Neuron (in vitro differentiated cells): Measurements from ENCODE around the gene NYAP1.
"Not testable (repeated sequence)": the region's sequence is repeated elsewhere in the genome, so short reads cannot be mapped to it uniquely, and the experiment has no call there.

Source experiments
- H2AFZ ChIP-seq: one replicate; pipeline ENCODE4 v1.6.1; 2013; ENCODE audit warnings: low read depth, mild to moderate bottlenecking, inconsistent platforms, low read length, moderate library complexity
- H3K27me3 ChIP-seq: one replicate; pipeline ENCODE4 v1.6.1; 2013; ENCODE audit warnings: low read length; ENCODE audit not compliant: insufficient read depth
- H3K36me3 ChIP-seq: one replicate; pipeline ENCODE4 v1.6.1; 2013; ENCODE audit warnings: low read length; ENCODE audit not compliant: insufficient read depth
- H3K4me1 ChIP-seq: one replicate; pipeline ENCODE4 v1.6.1; 2013; ENCODE audit warnings: low read length; ENCODE audit not compliant: insufficient read depth
- H3K4me3 ChIP-seq: 2 replicates; pipeline ENCODE4 v1.5.1; 2013; ENCODE audit warnings: mild to moderate bottlenecking, low read length, moderate library complexity
- H3K9me3 ChIP-seq: one replicate; pipeline ENCODE4 v1.6.1; 2013; ENCODE audit warnings: low read length

NYAP1 gene

DNA sequence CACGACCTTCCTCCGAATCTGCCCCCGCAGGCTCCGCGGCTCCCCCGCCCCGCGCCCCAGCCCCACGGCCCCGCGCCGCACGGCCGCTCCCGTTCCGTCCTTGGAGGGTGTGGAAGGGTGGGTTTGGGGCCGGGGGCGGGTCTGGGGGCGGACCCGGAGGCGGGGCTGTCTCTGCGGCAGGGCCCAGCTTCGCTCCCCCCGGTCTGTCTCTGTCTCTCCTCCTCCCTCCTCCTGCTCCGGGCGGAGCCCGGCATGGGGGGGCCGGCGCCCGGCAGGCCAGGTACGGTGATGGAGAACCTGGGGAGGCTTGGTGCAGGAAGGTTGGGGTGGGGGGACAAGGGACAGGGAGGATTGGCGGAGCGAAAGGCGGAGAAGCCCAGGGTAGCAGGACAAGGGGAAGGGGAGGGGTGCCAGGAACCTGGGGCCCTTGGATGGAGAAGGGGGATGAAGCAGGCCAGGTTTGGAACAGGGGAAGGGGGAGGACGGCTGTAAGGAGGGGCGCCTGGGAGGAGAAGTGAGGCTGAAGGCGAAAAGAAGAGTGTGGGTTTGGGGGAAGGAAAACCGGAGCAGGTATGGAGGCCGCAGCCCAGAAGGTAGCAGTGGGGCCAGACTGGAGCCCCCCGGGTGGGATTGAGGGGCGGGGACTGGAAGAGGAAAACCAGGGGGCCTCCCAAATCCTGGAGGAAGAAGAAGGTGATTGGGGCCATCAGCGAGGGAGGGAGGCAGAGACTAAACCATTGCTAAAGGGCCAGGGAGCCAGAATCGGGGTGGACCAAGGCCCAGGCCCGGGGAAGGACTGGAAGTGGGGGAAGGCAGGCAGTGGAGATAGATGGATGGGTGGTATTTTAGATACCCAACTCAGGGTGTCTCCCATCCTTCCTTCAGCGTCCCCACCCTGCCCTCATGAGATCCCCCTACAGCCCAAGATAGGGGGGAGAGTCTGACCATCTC lies at the start of gene NYAP1:
Gene NYAP1 (plus strand): TSS at position 206 of the 951 bp plus-strand sequence. CDS start 1,385 bp downstream, outside the sequence.
- Histone ChIP-seq H3K27me3 (no peaks in the 10 kb centered on the region), H3K4me3 (peak within 1 kb of the TSS; percentile 82), H3K4me1 (peaks cover 38% of the 10 kb centered on the region), H2AFZ (peak within 1 kb of the TSS; percentile 60), H3K36me3 (no peaks in the 10 kb centered on the region), H3K9me3 (no peaks in the 10 kb centered on the region)

DNA sequence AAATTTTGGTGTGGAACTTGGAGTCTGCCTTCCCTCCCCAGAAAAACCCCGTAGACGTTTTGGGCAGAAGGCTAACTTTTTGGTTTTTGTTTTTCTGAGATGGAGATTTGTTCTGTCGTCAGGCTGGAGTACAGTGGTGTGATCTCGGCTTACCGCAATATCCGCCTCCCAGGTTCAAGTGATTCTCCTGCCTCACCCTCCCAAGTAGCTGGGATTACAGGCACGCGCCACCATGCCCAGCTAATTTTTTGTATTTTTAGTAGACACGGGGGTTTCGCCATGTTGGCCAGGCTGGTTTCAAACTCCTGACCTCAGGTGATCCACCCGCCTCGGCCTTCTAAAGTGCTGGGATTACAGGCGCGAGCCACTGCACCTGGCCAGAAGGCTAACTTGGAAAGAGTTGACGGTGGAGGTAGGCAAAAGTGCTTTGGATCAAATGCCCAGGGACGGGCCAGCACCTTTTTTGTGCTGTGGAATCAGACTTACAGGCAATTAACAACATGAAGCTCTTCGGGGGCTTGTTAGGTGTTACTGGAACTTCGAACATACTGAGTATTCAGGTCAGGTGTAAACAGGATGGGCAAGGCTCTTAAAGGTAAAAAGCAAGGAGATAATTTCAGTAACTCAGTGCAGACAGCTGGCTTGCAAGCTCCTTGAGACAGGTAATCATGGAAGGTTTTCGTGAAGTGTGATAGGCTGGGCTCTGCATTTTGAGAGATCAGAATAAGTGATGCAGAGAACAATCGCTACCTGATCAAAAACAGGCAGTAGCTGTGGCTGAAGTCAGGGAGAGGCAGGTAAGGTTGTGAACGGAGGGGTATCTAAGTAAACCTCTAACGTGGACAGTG lies 49.2 kb upstream of the NYAP1 start:
- Histone ChIP-seq H3K36me3 (peaks cover 39% of the 10 kb centered on the region), H3K4me1 (peaks cover 31% of the 10 kb centered on the region), H3K9me3 (no peaks in the 10 kb centered on the region), H3K4me3 (no peak overlapping the region), H3K27me3 (no peaks in the 10 kb centered on the region), H2AFZ (no peak overlapping the region)

DNA sequence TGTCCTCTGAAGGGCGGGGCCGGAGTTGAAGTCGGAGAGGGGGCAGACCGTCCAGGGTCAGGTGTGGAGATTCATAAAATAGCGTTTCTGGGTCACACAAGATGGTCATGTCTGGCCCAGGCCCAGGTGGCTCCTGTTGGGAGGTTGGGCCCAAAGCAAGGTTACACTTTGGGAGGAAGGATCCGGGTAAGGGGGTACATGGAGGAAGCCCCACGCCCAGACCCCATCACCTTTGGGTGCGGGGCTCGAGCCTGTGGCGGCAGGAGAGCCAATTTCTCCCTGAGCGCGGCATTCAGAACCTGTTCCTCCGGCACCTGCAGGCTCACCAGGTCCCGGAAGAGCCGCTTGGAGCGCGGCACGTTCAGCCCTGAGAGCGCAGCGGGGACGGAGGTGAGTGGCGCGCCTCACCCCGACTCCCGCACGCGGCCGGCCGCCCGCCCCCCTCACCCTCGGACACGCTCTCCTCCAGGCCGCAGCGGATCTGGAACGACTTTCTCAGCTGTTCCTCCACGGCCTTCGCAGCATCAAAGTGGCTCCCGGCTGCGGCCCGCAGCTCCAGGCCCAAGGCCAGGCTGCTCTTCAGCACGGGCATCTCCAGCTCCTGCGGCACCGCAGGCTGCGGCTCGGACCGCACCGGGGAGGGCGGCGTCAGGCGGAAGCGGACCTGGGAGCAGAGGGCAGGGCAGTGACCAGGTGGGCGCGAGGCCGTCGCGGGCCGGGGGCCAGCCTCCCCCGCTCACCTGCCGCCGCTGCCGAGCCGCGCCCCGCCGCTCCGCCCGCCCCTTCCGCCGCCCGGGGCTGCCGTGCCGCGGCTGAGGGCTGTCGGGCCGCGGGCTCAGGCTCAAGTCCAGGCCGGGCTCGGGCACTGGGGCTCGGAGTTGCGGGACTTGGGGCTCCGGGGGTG lies 48.1 kb upstream of the NYAP1 start:
- peaks cover 27% of the 10 kb centered on the region for H3K4me1 ChIP-seq
- peak overlapping the region; percentile 59 for H3K4me3 ChIP-seq
- H2AFZ ChIP-seq: no peak overlapping the region
- H3K9me3 ChIP-seq: no peaks in the 10 kb centered on the region
- H3K27me3 ChIP-seq: no peaks in the 10 kb centered on the region
- H3K36me3 ChIP-seq: peaks cover 39% of the 10 kb centered on the region

DNA sequence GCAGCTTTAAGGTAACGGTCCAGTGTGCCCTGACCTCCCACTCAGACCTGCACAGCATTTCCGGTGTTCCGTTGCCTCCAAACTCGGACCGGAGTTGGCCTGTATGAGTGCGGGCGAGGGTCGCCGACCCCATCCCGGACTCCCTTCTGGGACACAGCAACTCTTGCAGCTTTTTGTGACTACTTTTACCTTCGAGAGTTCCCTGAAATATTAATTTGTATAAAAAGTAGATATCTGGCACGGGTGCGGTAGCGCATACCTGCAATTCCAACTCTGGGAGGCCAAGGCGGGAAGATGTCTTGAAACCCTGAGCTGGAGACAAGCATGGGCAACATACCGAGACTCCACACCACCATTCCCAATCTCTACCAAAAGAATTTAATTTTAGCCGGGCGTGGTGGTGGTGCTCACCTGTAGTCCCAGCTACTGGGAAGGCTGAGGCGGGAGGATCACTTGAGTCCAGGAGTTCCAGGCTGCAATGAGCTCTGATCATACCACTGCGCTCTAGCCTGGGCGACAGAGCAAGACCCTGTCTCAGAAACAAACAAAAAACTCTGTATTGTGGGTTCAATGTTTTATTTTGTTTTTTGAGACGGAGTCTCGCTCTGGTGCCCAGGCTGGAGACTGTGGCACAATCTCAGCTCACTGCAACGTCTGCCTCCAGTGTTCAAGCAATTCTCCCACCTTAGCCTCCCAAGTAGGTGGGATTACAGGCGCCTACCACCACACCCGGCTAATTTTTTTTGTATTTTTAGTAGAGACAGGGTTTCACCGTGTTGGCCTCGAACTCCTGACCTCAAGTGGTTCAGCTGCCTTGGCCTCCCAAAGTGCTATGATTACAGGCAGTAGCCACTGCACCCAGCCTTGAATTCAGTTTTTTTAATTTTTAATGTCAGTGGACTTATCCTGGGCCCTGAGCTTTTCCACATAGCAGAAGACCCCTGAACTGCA lies 46.3 kb upstream of the NYAP1 start:
- Histone ChIP-seq H2AFZ (no peak overlapping the region), H3K27me3 (no peaks in the 10 kb centered on the region), H3K4me1 (peaks cover 14% of the 10 kb centered on the region), H3K4me3 (no peak overlapping the region), H3K36me3 (peaks cover 28% of the 10 kb centered on the region), H3K9me3 (no peaks in the 10 kb centered on the region)

DNA sequence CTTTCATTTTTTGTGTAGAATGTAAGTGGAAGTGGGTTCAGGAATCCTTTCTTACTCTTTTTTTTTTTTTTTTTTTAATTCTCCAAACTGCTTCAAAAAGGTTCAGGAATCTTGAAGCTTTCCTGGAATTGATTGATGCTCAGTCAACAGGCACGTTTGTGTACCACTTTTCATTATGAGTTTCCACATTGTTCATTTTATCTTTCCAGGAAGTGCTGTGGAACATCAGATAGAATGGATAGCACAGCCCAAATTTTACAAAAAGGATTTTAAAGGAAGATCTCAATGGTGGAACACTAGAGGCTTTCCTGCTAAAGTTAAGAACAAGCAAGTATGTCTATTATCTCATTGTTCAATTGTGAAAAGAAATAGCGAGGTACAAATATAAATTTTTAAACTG lies 45.6 kb upstream of the NYAP1 start:
- Histone ChIP-seq H3K9me3 (no peaks in the 10 kb centered on the region), H3K27me3 (no peaks in the 10 kb centered on the region)

DNA sequence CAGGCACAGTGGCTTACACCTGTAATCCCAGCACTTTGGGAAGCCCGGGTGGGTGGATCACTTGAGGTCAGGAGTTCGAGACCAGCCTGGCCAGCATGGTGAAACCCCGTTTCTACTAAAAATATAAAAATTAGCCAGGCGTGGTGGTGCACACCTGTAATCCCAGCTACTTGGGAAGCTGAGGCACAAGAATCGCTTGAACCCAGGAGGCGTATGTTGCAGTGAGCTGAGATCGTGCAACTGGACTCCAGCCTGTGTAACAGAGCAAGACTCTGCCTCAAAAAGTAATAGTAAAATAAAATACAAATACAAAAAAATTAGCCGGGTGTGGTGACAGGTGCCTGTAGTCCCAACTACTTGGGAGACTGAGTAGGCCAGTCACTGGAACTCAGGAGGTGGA lies 45.0 kb upstream of the NYAP1 start:
- H3K9me3 ChIP-seq, H2AFZ ChIP-seq, H3K27me3 ChIP-seq, H3K4me3 ChIP-seq: not testable (repeated sequence)
- Histone ChIP-seq H3K4me1 (peaks cover 14% of the 10 kb centered on the region), H3K36me3 (peaks cover 15% of the 10 kb centered on the region)

More for the DNA sequence above, 45.6 kb upstream of the NYAP1 start:
- no peak overlapping the region for H3K4me3 ChIP-seq
- no peak overlapping the region for H2AFZ ChIP-seq
- peaks cover 21% of the 10 kb centered on the region for H3K36me3 ChIP-seq
- H3K4me1 ChIP-seq: peaks cover 14% of the 10 kb centered on the region

DNA sequence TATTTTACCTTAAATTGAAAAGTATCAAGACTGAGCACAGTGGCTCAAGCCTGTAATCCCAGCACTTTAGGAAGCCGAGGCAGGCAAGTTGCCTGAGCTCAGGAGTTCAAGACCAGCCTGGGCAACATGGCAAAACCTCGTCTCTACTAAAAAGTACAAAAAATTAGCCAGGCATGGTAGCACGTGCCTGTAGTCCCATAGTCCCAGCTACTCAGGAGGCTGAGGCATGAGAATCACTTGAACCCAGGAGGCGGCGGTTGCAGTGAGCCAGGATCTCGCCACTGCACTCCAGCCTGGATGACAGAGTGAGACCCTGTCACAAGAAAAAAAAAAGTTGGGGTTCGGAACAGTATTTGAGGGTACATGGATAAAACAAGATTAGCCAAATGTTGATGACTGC lies 44.5 kb upstream of the NYAP1 start:
- H3K4me1 ChIP-seq: peaks cover 16% of the 10 kb centered on the region

DNA sequence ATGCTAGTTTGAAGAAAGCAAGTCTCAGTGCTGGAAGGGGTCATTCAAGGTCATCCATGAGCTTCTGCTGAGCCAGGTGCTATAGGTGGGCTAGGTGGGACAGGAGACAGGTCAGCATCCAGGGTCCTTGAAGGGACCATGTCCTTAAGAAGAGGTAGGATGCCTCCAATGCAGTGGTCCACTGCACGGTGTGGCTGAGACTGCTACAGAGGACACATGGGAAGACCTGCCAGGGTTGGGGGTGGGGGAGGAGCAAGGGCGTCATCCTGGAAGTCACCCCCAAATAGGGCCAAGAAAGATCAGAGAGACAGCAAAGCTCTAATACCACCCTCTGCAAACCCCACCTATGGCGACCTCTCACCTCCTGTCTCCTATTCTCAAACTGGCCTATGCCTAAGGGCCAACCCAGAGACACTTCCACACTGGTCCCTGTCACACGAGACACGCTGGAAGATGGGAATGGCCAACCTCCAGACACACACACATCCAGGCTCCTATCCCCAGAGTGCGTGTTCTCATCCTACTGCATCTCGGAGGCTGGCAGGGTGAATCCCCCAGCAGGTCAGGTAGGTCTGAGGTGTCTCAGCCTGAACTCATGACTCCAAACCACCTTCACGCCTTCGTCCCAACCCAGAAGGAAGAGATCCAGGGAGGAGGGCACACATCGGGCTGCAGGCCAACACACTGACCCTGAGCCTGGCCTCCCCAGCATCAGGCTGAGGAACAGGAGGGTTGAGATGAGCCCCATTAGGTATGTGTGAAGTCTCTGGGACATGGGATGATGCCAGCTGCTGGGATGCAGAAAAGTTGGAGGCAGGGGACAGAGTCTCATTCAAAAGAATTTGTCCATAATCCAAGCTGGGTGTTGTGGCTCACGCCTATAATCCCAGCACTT lies 41.8 kb upstream of the NYAP1 start:
- peaks cover 18% of the 10 kb centered on the region for H3K4me1 ChIP-seq
- H3K4me3 ChIP-seq: no peak overlapping the region

More for the DNA sequence above, 44.5 kb upstream of the NYAP1 start:
- H3K4me3 ChIP-seq, H3K36me3 ChIP-seq, H3K9me3 ChIP-seq, H3K27me3 ChIP-seq, H2AFZ ChIP-seq: not testable (repeated sequence)

DNA sequence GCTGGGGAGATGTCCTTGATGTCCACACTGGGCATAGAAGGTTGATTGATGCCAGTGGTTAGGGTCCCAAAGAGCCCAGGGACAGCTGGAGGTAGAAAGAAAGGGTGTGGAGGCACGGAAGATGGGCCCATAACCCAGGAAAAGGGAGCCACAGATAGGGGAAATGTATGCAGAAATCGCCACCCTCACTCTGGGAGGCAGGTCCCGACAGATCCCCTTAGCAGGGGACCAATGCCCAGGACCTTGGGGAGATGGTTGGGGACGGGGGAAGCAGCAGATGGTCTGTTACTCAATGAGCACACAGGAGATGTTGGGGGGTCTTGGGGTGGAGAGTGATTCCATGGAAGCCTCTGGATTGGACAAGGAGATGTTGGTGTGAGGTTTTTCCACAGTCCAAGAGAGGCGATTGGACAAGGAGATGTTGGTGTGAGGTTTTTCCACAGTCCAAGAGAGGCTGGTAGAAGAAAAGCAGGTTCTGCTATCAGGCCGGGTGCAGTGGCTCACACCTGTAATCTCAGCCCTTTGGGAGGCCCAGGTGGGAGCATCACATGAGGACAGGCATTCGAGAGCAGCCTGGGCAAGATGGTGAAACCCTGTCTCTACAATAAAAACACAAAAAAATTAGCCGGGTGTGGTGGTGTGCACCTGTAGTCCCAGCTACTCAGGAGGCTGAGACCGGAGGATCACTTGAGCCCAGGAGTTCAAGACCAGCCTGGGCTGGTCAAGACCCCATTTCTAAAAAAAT lies 40.5 kb upstream of the NYAP1 start:
- Histone ChIP-seq H3K9me3 (no peaks in the 10 kb centered on the region), H3K27me3 (no peaks in the 10 kb centered on the region), H3K4me1 (peaks cover 18% of the 10 kb centered on the region), H3K4me3 (no peak overlapping the region), H2AFZ (no peak overlapping the region), H3K36me3 (no peaks in the 10 kb centered on the region)

More for the DNA sequence above, 41.8 kb upstream of the NYAP1 start:
- H3K36me3 ChIP-seq: no peaks in the 10 kb centered on the region
- no peaks in the 10 kb centered on the region for H3K27me3 ChIP-seq
- no peaks in the 10 kb centered on the region for H3K9me3 ChIP-seq
- H2AFZ ChIP-seq: no peak overlapping the region

DNA sequence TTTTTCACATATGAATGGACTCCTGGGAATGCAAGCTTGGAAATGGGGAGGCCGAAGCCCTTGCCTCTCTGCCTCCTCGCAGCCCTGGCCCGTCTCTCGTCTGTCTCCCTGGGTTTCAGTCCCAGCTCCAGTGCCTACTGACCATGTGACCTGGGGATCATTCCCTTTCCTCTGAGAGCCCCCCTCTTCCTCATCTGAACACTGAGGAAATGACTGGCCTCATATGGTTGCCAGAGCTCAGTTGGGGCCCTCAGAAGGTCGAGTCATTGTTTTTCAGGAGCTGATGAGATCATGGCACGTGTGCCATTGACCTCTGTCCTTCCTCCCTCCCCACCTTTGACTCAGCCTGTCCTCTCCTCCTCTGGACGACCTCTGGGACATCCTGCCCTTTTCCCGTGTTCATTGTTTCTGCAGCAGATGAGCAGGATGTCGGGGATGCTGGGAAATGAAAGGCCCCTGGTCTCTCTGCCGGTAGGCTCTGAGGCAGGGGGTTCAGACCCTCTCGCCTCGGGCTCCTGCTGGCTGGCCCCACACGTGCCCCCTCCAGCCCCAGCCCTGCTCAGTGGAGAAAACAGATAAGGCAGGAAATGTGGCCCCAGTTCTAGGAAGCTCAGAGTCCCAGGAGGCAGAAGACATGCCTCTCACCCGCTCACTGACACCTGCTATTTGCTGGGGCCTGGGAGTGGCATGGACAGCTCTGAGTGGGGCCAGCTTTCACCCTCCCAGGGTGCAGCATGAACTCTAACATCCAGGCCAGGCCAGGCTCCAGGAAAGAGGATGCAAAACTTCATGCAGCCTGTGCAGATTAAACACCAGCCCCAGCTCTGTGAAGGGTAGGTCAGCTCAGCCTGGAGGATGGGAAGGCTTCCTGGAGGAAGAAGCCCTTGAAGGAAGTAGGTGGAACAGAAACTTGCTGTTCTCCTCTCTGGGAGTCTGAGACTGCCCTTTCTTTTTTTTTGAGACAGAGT lies 39.1 kb upstream of the NYAP1 start:
- Histone ChIP-seq H3K9me3 (no peaks in the 10 kb centered on the region), H3K27me3 (no peaks in the 10 kb centered on the region), H3K36me3 (no peaks in the 10 kb centered on the region), H3K4me1 (peaks cover 18% of the 10 kb centered on the region), H3K4me3 (no peak overlapping the region), H2AFZ (peak overlapping the region; percentile 37)
